ENCODE results near the gene EPHA4.

GRCh38 chr2:221451862-221452788 is 120.0 kb downstream of the EPHA4 start:
- no peak for TF ChIP-seq CTCF (conservative IDR thresholded peaks at IDR 0.05; ENCODE audit: low read depth, low read length)
- TF ChIP-seq EZH2 (IDR thresholded peaks at IDR 0.05; ENCODE audit: low read length, unreplicated experiment): no peak
- no peak for TF ChIP-seq EZH2phosphoT487 (IDR thresholded peaks at IDR 0.05; ENCODE audit: borderline replicate concordance, low read length)
